ENCODE measurements around the gene FXYD3.

GRCh38 chr19:35093430-35093829 lies 22.2 kb upstream of the FXYD3 start:
- TF ChIP-seq CTCF (IDR thresholded peaks at IDR 0.05; ENCODE audit: insufficient read depth, low read length), result no peak
- TF ChIP-seq SPI1 (IDR thresholded peaks at IDR 0.05; ENCODE audit: borderline replicate concordance, low read depth), result no peak

Measured in HL-60 (cell line).